EL (cell line): ENCODE results near the gene PNPT1.
"Not testable (repeated sequence)": the region's sequence is repeated elsewhere in the genome, so short reads cannot be mapped to it uniquely, and the experiment has no call there.

ENCODE experiments used
- DNase-seq: peaks from one replicate; pipeline ENCODE4 v3.0.0-alpha.2; 2016

PNPT1 gene

GRCh38 chr2:55693181-55694125 lies at the start of gene PNPT1:
PNPT1 (minus strand) TSS chr2:55693844; CDS start chr2:55693823, 21 bp downstream.
- peak; percentile 93 for DNase-seq

DNA sequence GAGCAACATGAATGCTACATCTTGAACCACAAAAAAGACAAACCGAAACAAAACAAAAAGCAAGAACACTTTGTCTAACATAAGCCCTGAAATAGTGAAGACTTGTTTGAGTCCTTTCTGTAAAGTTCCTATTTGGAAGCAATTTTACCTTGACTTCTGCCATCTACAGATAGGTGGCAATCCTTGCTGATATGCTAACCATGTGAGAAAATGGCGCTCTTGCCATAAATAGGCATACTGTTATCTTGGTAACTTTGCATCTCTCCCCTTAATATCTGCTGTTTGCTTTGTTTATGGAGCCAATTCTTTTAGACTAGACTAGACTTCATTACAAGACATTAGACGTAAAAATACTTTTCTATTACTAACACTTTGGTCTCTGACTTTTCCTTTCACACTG lies 49.4 kb upstream of the PNPT1 start:
- DNase-seq, result no peak

- DNase-seq, result not testable (repeated sequence)
Observed at GRCh38 chr2:55736019-55736536, 42.4 kb upstream of the PNPT1 start.

DNA sequence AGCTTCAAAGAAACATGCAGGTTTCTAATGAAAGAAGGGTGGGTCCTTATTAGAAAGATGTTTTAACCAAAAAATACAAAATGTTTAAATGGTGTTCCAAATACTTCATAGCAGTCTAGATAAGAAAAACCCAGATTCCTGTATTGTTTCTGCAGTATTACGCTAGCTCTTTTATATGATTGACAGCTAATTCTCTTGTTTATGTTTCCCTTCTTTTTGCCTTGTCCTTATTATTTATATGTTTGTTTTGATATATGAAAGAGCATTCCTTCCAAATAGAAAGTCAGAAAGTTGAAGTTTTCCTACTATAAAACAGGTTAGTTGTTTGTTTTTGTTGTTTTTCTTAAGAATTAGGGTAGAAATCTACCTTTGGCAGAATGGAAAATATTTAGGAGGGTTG lies 41.1 kb upstream of the PNPT1 start:
- no peak for DNase-seq

DNA sequence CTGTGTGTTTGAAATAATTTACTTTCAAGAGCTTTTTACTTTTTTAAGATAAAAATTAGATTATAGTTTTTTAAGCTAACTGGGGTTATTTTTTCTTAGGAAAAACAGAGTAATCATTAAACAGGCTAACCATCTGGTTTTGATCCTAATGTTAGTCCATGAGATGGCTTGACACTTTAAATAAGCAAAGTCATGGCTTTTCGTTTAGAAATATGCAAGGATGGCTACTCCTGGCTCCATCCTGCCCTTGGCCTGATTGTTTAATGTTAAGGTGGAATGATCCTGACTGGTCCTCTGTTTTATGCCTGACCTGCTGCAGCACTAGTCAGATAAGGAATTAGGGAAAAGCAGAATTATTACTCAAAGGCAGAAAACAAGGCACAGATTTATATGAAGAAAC lies 39.7 kb upstream of the PNPT1 start:
- DNase-seq, result no peak

GRCh38 chr2:55732854-55733253 lies 39.2 kb upstream of the PNPT1 start:
- no peak for DNase-seq

GRCh38 chr2:55729136-55729685 lies 35.6 kb upstream of the PNPT1 start:
- no peak for DNase-seq

GRCh38 chr2:55721596-55722215 lies 28.1 kb upstream of the PNPT1 start:
- peak; percentile 24 for DNase-seq

- DNase-seq, result no peak
Observed at GRCh38 chr2:55720417-55720816, 26.8 kb upstream of the PNPT1 start.

DNA sequence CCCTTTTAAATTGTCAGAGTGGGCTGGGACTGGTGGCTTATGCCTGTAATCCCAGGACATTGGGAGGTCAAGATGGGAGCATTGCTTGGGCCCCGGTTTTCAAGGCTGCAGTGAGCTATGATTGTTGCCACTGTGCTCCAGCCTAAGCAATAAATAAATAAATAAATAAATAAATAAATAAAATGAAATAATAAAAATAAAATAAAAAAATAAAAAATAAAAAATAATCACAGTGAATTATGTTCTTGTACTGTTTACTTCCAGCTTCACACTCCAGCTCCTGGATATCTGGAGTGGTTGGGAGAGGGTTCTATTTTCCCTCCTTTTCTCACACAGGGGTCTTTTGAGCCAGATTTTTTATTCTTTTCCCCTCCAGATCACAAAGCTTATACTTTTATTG lies 26.2 kb upstream of the PNPT1 start:
- no peak for DNase-seq

DNA sequence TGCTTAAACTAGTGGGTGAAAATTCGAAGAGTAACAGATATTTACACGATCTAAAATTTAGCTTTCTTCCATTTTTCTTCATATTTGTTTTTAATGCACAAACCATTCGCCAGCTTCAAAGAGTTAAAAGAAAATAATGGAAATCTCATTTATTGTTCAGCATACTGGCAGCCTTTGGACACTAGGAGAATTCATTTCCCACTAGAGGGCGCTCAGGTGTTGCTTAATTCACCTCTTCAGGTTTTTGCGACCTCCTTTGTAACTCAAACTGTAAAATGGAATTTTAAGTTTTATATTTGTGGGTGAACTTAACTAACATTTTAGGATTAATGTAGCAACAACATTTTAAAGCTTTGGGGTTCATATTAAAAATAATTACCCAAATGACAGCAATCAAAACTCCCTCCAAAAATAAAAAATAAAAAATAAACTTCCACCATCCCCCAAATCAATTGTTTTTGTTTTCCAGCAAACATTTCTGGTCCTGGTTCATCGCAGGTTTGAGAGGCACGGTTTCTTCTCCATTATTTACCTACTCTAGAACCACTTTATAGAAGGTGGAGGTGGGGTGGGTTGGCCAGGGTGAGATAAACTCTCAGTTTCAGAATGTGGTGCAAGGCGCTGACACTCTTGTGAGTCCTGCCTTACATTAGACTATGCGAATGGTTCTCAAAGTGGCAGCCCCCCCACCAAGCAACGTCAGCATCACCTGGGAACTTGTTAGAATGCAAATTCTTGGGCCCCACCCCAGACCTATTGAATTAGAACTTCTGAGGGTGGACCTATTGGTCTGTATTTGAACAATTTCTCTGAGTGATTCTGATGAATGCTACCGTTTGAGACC lies 24.7 kb upstream of the PNPT1 start:
- DNase-seq, result peak; percentile 68

DNA sequence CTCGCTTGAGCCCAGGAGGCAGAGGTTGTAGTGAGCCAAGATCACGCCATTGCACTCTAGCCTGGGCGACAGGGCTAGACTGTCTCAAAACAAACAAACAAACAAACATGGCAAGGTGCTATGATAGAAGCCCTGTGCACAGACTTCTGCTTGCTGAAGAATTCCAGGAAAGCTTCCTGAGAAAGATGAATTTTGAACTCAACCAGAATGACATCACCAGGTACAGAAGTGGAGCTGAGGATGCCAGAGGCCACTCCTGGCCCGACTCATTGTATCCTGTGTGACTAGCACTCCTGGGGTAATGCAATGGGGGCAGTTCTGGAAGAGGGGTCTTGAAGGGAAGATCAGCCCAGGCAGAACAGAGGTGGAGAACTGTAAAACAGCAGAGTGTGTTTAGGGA lies 22.0 kb upstream of the PNPT1 start:
- DNase-seq, result no peak

- not testable (repeated sequence) for DNase-seq
Observed at GRCh38 chr2:55715178-55715577, 21.5 kb upstream of the PNPT1 start.

DNA sequence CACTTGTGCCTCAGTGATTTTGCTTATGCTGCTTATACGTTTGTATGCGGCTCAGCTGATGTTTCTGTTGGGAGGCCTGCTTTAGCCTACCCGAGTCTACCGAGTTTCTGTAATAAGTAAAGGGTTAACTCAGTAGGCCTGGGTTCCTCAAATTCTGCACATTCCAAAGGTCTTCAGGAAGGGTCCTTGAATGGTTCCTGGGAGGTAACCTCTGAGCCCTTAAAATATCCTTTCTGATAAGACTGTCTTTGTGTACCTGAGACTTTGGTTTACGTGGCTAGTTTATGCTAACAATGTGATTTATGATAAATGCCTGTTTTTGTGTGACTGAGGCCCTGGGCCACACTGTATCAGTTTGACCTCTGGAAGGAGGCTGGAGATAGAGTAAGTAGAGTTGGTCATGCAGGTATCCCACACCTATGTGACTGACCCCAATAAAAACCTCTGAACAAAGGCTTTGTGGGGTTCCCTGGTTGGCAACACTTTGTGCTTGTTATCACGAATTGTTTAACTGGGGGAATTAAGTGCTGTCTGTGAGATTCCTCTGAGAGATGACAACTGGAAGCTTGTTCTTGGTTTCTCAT lies 18.9 kb upstream of the PNPT1 start:
- no peak for DNase-seq

DNA sequence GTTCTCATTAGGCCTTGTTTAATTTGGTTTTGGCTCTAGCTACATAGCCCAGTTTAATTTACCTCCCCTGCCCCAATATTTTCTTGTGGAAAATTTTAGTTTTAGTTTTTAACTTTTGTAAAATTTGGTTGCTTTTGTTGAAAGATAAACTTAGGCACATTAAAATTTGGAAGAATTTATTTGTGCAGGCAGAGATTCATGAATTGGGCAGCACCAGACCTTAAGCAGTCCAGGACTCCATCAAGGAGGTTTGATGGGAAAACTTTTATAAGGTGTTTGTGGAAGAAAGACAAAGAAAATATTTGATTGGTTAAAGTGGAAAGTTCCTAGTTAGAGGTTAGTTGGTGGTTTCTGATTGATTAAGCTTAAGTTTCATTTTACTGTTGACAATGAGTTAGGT lies 16.4 kb upstream of the PNPT1 start:
- DNase-seq, result no peak

GRCh38 chr2:55707751-55708150 lies 14.1 kb upstream of the PNPT1 start:
- no peak for DNase-seq

- DNase-seq, result not testable (repeated sequence)
Observed at GRCh38 chr2:55706258-55706657, 12.6 kb upstream of the PNPT1 start.

GRCh38 chr2:55705027-55705653 lies 11.5 kb upstream of the PNPT1 start:
- no peak for DNase-seq

- DNase-seq, result no peak
Observed at GRCh38 chr2:55703350-55703749, 9.7 kb upstream of the PNPT1 start.

GRCh38 chr2:55692740-55693139 lies 904 bp downstream of the PNPT1 start:
- not testable (repeated sequence) for DNase-seq

DNA sequence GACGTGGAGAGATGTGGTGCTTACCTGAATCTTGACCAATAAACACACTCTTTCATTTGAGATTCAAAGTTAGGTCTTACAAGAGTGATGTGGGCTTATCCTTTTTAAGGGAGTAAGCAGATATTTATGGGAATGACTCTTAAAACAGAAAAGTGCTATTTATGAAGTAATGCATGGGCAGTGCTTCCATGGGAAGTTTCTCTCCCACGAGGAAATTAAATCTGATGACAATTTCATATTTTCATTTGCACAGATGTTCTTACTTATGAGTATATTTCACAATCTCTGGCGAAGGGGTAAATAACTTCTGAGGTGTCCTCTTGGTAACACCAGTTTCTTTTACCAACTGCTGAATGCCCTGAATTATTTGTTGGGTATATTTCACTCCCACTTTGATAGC lies 21.0 kb downstream of the PNPT1 start:
- no peak for DNase-seq

DNA sequence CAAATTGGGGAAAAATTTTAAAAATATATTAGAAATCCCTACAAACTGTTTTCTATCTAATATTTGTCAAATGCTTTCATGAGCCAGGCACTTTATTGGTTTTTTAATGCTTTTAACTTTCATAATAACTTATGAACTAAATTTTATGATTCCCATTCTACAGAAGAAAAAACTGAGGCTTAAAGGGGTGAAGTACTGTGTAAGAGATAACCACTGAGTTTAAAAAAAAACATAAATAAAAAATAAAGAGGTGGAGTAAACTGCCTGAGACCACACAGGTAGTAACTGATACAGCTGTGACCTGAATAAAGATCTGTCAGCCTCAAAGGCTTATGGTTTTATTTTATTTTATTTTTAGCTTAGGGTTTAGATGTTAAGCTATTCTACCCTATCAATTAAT lies 24.7 kb downstream of the PNPT1 start:
- DNase-seq, result no peak
